Tibial nerve (tissue), 4 donors: ENCODE results near the gene SPATA31C1. TPM values are rescaled to one million over a fixed set of nuclear protein-coding genes. Genes with fewer than 3 reads are reported as not detected.

Experiments
- DNase-seq, 2 donors: peaks; one replicate each; pipeline ENCODE4 v3.0.0-alpha.2; 2019; ENCODE audit warnings: low spot score in 2 of 2
- H3K27ac ChIP-seq, 4 donors: fragments of 200-600 bp; sonication (generic) in 3 of 4; one replicate each; pipeline ENCODE4 v1.5.1; 2017 to 2019; ENCODE audit warnings: mild to moderate bottlenecking in 1 of 4
- H3K27me3 ChIP-seq, 2 donors: fragments of 200-600 bp; sonication (generic) in 1 of 2; one replicate each; pipeline versions ENCODE4 v1.5.1 to v1.6.0; 2017 to 2019
- H3K36me3 ChIP-seq, 3 donors: fragments of 200-600 bp; sonication (generic); one replicate each; pipeline ENCODE4 v1.5.1; 2018 to 2019
- H3K4me1 ChIP-seq, 4 donors: fragments of 200-600 bp; sonication (generic) in 3 of 4; one replicate each; pipeline ENCODE4 v1.5.1; 2017 to 2019
- H3K4me3 ChIP-seq, 4 donors: fragments of 200-600 bp; sonication (generic) in 3 of 4; one replicate each; pipeline ENCODE4 v1.5.1; 2017 to 2019; ENCODE audit warnings: mild to moderate bottlenecking in 1 of 4, moderate library complexity in 1 of 4
- H3K9me3 ChIP-seq, 4 donors: fragments of 200-600 bp; sonication (generic) in 3 of 4; one replicate each; pipeline ENCODE4 v1.5.1; 2017 to 2019
- EP300 ChIP-seq, 2 donors: sonication (generic); formaldehyde crosslinking; IDR thresholded peaks; one replicate each; pipeline ENCODE4 v1.6.1; 2017; ENCODE audit warnings: antibody characterized with exemption in 2 of 2, mild to moderate bottlenecking in 1 of 2
- POLR2A ChIP-seq, 2 donors: fragments of 450-650 bp; IDR thresholded peaks; one replicate each; pipeline ENCODE4 v1.6.1; 2017; ENCODE audit warnings: antibody characterized with exemption in 2 of 2, mild to moderate bottlenecking in 2 of 2, moderate library complexity in 2 of 2
- WGBS, 2 donors: methylation state at CpG; one replicate each; pipeline ENCODE4 v1.1.5; 2018; 5-methylcytosine and 5-hydroxymethylcytosine counted together
- total RNA-seq, 4 donors: library from RNA; depleted of rRNA; stranded (reverse); fragments of >200 nt; gene quantifications; one replicate each; pipeline ENCODE4 v1.1.0, GENCODE V29; 2016
- TF ChIP-seq, protein P1 (sequence below), 5 experiments: fragments of 200-600 bp in 3 of 5; fragments of 450-650 bp in 2 of 5; sonication (generic) in 3 of 5; IDR thresholded peaks; one replicate each; pipeline ENCODE4 v1.5.1; 2016 to 2019; ENCODE audit warnings: antibody characterized with exemption in 5 of 5, mild to moderate bottlenecking in 3 of 5, moderate library complexity in 2 of 5

Gene SPATA31C1
- total RNA-seq, 4 donors from 2014 or later = not detected

DNA sequence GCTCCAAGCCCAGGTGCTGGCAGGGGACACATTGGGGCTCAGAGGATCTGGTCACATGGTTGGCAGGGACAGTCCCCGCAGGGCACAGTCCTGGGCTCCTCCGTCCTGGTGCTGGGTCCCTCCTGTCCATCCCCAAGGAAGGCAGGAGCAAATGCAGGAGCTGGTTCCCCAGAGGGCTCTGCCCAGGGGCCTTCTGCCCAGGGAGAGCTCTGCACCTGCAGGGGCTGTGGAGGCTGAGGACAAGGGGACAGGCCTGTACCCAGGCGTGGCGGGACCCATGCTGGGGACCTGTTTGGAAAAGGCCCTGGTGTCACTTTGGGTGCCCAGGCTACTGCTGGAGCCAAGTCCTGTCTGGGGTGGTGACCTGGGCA lies 27.9 kb upstream of the SPATA31C1 start:
- 75% methylated on average over 2 of the region's 4 CpGs; no CpG with 5 or more reads in 1 of the 2 donors for WGBS, 2 donors
- H3K4me1 ChIP-seq = no peaks in the 10 kb centered on the region
- H3K27ac ChIP-seq = no peak overlapping the region
- no peak for DNase-seq
- no peak overlapping the region for H3K4me3 ChIP-seq
- no peak for TF ChIP-seq EP300 (IDR thresholded peaks at IDR 0.05)
- no peak for TF ChIP-seq POLR2A (IDR thresholded peaks at IDR 0.05)
- TF ChIP-seq, protein P1, sequence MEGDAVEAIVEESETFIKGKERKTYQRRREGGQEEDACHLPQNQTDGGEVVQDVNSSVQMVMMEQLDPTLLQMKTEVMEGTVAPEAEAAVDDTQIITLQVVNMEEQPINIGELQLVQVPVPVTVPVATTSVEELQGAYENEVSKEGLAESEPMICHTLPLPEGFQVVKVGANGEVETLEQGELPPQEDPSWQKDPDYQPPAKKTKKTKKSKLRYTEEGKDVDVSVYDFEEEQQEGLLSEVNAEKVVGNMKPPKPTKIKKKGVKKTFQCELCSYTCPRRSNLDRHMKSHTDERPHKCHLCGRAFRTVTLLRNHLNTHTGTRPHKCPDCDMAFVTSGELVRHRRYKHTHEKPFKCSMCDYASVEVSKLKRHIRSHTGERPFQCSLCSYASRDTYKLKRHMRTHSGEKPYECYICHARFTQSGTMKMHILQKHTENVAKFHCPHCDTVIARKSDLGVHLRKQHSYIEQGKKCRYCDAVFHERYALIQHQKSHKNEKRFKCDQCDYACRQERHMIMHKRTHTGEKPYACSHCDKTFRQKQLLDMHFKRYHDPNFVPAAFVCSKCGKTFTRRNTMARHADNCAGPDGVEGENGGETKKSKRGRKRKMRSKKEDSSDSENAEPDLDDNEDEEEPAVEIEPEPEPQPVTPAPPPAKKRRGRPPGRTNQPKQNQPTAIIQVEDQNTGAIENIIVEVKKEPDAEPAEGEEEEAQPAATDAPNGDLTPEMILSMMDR (IDR thresholded peaks at IDR 0.05) = no peak
- H3K9me3 ChIP-seq = peaks cover 0 to 11% (median 0%) of the 10 kb centered on the region in 4 donors
- H3K36me3 ChIP-seq = no peaks in the 10 kb centered on the region
- H3K27me3 ChIP-seq = no peaks in the 10 kb centered on the region

DNA sequence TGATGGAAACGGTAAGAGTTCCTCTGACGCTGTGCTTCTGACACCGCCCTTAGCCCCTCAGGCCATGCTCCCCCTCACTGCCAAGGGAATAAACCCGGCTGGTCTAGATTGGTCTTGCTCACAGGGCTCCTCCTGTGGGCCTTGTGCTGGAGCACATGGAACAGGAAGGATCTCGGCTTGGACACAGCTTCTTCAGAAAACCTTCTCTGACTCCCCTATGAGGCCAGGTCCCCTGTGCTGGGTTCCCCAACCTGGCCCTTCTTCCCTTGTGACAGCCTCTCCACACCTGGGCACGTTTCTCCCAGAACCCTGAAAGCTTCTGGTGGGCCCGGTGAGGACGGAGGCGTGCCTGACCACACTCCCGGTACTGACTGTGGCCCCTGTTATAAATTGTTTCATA lies 26.9 kb upstream of the SPATA31C1 start:
- 69 to 78% methylated on average over 10 of the region's 10 CpGs for WGBS, 2 donors
- H3K4me3 ChIP-seq = no peak overlapping the region

DNA sequence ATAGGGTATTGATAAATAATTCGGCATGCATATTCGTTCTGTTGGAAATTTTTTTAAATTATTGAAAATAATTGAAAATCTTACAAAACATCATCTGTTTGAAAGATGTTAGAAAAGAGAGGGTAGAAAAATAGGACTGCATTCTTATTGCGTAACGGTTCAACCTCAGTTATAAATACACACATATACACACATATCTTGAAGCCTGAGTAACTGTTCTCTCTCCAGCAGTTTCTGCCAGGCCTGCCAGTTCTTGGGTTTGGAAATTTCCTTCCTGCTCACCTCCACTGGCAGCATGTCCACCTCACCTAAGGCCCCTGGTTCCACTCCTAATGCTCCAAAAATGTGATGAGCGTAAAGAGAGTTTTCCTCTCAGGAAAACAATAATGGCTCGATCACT lies 26.0 kb upstream of the SPATA31C1 start:
- TF ChIP-seq POLR2A (IDR thresholded peaks at IDR 0.05) (no peak), EP300 (IDR thresholded peaks at IDR 0.05) (no peak)
- TF ChIP-seq, protein P1 (IDR thresholded peaks at IDR 0.05) = no peak

More for the DNA sequence above, 26.9 kb upstream of the SPATA31C1 start:
- peaks cover 0 to 13% (median 0%) of the 10 kb centered on the region in 4 donors for H3K9me3 ChIP-seq
- H3K4me1 ChIP-seq = no peaks in the 10 kb centered on the region
- DNase-seq = no peak
- H3K27me3 ChIP-seq = no peaks in the 10 kb centered on the region
- H3K36me3 ChIP-seq = no peaks in the 10 kb centered on the region
- H3K27ac ChIP-seq = no peak overlapping the region
- TF ChIP-seq POLR2A (IDR thresholded peaks at IDR 0.05) = no peak
- TF ChIP-seq, protein P1 (IDR thresholded peaks at IDR 0.05) = no peak
- TF ChIP-seq EP300 (IDR thresholded peaks at IDR 0.05) = no peak

DNA sequence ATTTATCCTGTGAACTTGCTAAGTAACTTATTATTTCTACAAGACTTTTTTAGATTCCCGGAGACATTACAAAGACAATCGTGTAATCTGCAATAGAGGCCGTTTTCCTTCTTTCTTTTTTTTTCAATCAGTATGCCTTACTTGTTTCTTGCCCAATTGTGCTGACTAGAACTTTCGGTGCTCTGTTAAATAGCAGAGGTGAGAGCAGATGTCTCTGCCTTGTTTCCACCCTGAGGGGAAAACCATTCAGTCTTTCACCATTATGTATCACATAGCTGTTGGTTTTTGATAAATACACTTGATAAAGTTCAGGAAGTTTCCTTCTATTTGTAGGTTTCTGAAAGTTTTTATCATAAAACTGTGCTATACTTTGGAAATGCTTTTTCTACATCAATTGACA lies 24.8 kb upstream of the SPATA31C1 start:
- H3K9me3 ChIP-seq = peaks cover 0 to 8% (median 0%) of the 10 kb centered on the region in 4 donors
- no peak for DNase-seq
- H3K27ac ChIP-seq = no peak overlapping the region
- TF ChIP-seq POLR2A (IDR thresholded peaks at IDR 0.05) (no peak), EP300 (IDR thresholded peaks at IDR 0.05) (no peak)
- TF ChIP-seq, protein P1 (IDR thresholded peaks at IDR 0.05) = no peak
- no peaks in the 10 kb centered on the region for H3K36me3 ChIP-seq
- no peaks in the 10 kb centered on the region for H3K4me1 ChIP-seq
- 87 to 91% methylated on average over 4 of the region's 4 CpGs for WGBS, 2 donors
- no peaks in the 10 kb centered on the region for H3K27me3 ChIP-seq
- no peak overlapping the region for H3K4me3 ChIP-seq

More for the DNA sequence above, 26.0 kb upstream of the SPATA31C1 start:
- no peak for DNase-seq
- no peaks in the 10 kb centered on the region for H3K27me3 ChIP-seq
- H3K36me3 ChIP-seq = no peaks in the 10 kb centered on the region
- 95 to 96% methylated on average over 6 of the region's 6 CpGs for WGBS, 2 donors
- no peaks in the 10 kb centered on the region for H3K4me1 ChIP-seq
- no peak overlapping the region for H3K4me3 ChIP-seq
- peaks cover 0 to 13% (median 0%) of the 10 kb centered on the region in 4 donors for H3K9me3 ChIP-seq
- no peak overlapping the region for H3K27ac ChIP-seq

DNA sequence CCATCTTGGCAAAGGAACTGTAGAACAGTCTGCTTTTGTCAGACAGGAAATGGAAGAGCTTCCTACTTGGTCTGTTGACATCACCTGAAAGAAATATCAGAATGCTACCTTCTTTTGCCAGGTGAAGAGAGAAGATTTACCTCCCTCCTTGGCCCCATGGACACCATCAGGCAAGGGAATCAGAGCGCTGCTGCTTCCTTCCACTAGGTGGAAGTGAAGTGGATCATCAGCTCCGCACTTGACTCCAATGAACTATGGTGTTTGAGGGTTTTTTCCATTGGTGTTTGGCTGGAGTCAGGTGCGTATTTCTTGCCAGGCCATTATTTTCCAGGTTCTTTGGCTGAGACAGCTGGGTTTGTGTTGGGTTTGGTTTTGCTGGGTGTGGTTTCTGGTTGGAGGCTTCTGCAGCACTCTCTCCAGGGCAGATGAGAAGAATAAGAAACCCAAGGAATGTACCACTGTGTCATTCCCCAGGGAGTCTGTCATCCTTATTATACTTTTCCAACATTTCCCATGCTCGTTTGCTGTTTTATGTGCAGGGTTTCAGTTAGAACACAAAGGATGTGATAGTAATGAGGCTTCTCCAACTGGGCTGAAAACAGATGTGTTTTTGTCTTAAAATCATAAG lies 22.6 kb upstream of the SPATA31C1 start:
- Histone ChIP-seq H3K9me3 (peaks cover 0 to 11% (median 0%) of the 10 kb centered on the region in 4 donors), H3K4me3 (no peak overlapping the region), H3K4me1 (no peaks in the 10 kb centered on the region), H3K27ac (no peak overlapping the region), H3K36me3 (no peaks in the 10 kb centered on the region), H3K27me3 (no peaks in the 10 kb centered on the region)
- no peak for TF ChIP-seq EP300 (IDR thresholded peaks at IDR 0.05)
- TF ChIP-seq, protein P1 (IDR thresholded peaks at IDR 0.05) = no peak
- no peak for TF ChIP-seq POLR2A (IDR thresholded peaks at IDR 0.05)
- no peak for DNase-seq
- 72 to 75% methylated on average over 4 of the region's 4 CpGs for WGBS, 2 donors
